SH-SY5Y (cell line): ENCODE data around the gene CATSPER4.

Source experiments
- GATA2 ChIP-seq: IDR thresholded peaks from 2 replicates; pipeline ENCODE4 v1.6.1; 2011; ENCODE audit warnings: mild to moderate bottlenecking, low read depth, low read length
- GATA3 ChIP-seq: IDR thresholded peaks from 2 replicates; pipeline ENCODE4 v1.6.1; 2011; ENCODE audit warnings: low read depth, mild to moderate bottlenecking, low read length, moderate library complexity

DNA sequence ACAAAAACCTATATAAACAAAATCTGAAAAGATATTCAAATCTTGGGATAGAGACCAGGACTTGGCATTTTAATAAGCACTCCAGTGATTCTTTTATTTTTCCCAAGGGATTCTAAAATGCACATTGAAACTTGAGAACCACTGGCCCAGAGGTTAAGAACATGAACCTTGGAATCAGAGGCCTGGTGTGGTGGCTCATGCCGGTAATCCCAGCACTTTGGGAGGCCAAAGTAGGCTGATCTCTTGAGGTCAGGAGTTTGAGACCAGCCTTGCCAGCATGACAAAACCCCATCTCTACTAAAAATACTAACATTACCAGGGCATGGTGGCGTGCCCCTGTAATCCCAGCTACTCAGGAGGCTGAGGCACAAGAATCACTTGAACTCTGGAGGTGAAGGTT, 30.7 kb downstream of the CATSPER4 start:
- TF ChIP-seq GATA2 (no peak), GATA3 (no peak)
